Activated CD4-positive, alpha-beta T cell treated with anti-CD3 and anti-CD28 coated beads, Interleukin-2, amount 50 U/mL, for 4 hours (primary cell): ENCODE data around the gene ADCY1.

Experiments
- DNase-seq, 2 experiments: peaks; one replicate each; pipeline ENCODE4 v3.0.0-alpha.2; 2020

ADCY1 gene

GRCh38 chr7:45594745-45595535 is 20.8 kb downstream of the ADCY1 start:
- DNase-seq = no peak

GRCh38 chr7:45595809-45596664 is 21.9 kb downstream of the ADCY1 start:
- DNase-seq = no peak

GRCh38 chr7:45596665-45597095 is 22.5 kb downstream of the ADCY1 start:
- DNase-seq = no peak

GRCh38 chr7:45597286-45597984 is 23.3 kb downstream of the ADCY1 start:
- DNase-seq = no peak

- DNase-seq = no peak
Measured at GRCh38 chr7:45598886-45599520, 24.8 kb downstream of the ADCY1 start.

- no peak for DNase-seq
Measured at GRCh38 chr7:45599851-45600706, 25.9 kb downstream of the ADCY1 start.

- DNase-seq = no peak
Measured at GRCh38 chr7:45601094-45601493, 26.9 kb downstream of the ADCY1 start.

GRCh38 chr7:45601816-45602540 is 27.8 kb downstream of the ADCY1 start:
- DNase-seq = no peak

GRCh38 chr7:45606050-45606449 is 31.9 kb downstream of the ADCY1 start:
- DNase-seq = no peak

GRCh38 chr7:45606931-45607330 is 32.8 kb downstream of the ADCY1 start:
- DNase-seq = no peak

- no peak for DNase-seq
Measured at GRCh38 chr7:45609180-45609579, 35.0 kb downstream of the ADCY1 start.

- no peak for DNase-seq
Measured at GRCh38 chr7:45610019-45610418, 35.9 kb downstream of the ADCY1 start.

- no peak for DNase-seq
Measured at GRCh38 chr7:45610660-45611299, 36.6 kb downstream of the ADCY1 start.

GRCh38 chr7:45617166-45617565 is 43.0 kb downstream of the ADCY1 start:
- no peak for DNase-seq

- no peak for DNase-seq
Measured at GRCh38 chr7:45622058-45622457, 47.9 kb downstream of the ADCY1 start.

GRCh38 chr7:45623157-45623556 is 49.0 kb downstream of the ADCY1 start:
- DNase-seq = no peak

- DNase-seq = no peak
Measured at GRCh38 chr7:45623740-45624391, 49.7 kb downstream of the ADCY1 start.

GRCh38 chr7:45624392-45624760 is 50.2 kb downstream of the ADCY1 start:
- DNase-seq = no peak

- no peak for DNase-seq
Measured at GRCh38 chr7:45625067-45625466, 50.9 kb downstream of the ADCY1 start.
